Neural progenitor cell (in vitro differentiated cells): Measurements from ENCODE around the gene LONRF2. TPM values are rescaled to one million over a fixed set of nuclear protein-coding genes. Genes with fewer than 3 reads are reported as not detected.

ENCODE experiments used
- DNase-seq: peaks from one replicate; pipeline ENCODE4 v3.0.0-alpha.2; 2016; ENCODE audit warnings: low spot score
- H2AFZ ChIP-seq: fragments of 200-600 bp; sonication (generic); replicated peaks from 2 replicates; pipeline ENCODE4 v1.6.1; 2016; ENCODE audit warnings: antibody characterized with exemption
- H3F3A ChIP-seq: fragments of 200-600 bp; sonication (generic); 2 replicates; pipeline ENCODE4 v1.6.1; 2016; ENCODE audit warnings: antibody characterized with exemption, low read depth
- H3K27ac ChIP-seq: fragments of 200-600 bp; sonication (generic); 2 replicates; pipeline ENCODE4 v1.5.1; 2016; ENCODE audit warnings: mild to moderate bottlenecking
- H3K27me3 ChIP-seq: fragments of 200-600 bp; sonication (generic); 2 replicates; pipeline ENCODE4 v1.6.1; 2016; ENCODE audit warnings: mild to moderate bottlenecking, moderate library complexity
- H3K36me3 ChIP-seq: fragments of 200-600 bp; sonication (generic); 2 replicates; pipeline ENCODE4 v1.5.1; 2016
- H3K4me1 ChIP-seq: fragments of 200-600 bp; sonication (generic); 2 replicates; pipeline ENCODE4 v1.6.1; 2016; ENCODE audit warnings: mixed run types
- H3K4me2 ChIP-seq: fragments of 200-600 bp; sonication (generic); 2 replicates; pipeline ENCODE4 v1.6.1; 2016
- H3K4me3 ChIP-seq: fragments of 200-600 bp; sonication (generic); 2 replicates; pipeline ENCODE4 v1.5.1; 2016
- H3K79me2 ChIP-seq: fragments of 200-600 bp; sonication (generic); 2 replicates; pipeline ENCODE4 v1.6.1; 2016; ENCODE audit warnings: low read depth
- H3K9ac ChIP-seq: fragments of 200-600 bp; sonication (generic); 2 replicates; pipeline ENCODE4 v1.6.1; 2016
- H3K9me3 ChIP-seq: fragments of 200-600 bp; sonication (generic); 2 replicates; pipeline ENCODE4 v1.5.1; 2016; ENCODE audit warnings: low read depth
- H4K20me1 ChIP-seq: fragments of 200-600 bp; sonication (generic); 2 replicates; pipeline ENCODE4 v1.6.1; 2016; ENCODE audit warnings: low read depth
- H3K27ac Mint-ChIP-seq: 3 replicates; pipeline ENCODE4 v1.8.0; 2021; ENCODE audit warnings: mixed read lengths
- H3K27me3 Mint-ChIP-seq: 2 replicates; pipeline ENCODE4 v1.8.0; 2022; ENCODE audit warnings: low read depth, mild to moderate bottlenecking, inconsistent platforms, moderate library complexity, mixed read lengths; ENCODE audit not compliant: insufficient read depth
- H3K36me3 Mint-ChIP-seq: 3 replicates; pipeline ENCODE4 v1.8.0; 2021; ENCODE audit warnings: mixed read lengths
- H3K4me1 Mint-ChIP-seq: 3 replicates; pipeline ENCODE4 v1.8.0; 2021; ENCODE audit warnings: mixed read lengths
- H3K4me3 Mint-ChIP-seq: 3 replicates; pipeline ENCODE4 v1.8.0; 2021; ENCODE audit warnings: mild to moderate bottlenecking, moderate library complexity, mixed read lengths
- H3K9me3 Mint-ChIP-seq: 3 replicates; pipeline ENCODE4 v1.8.0; 2020; ENCODE audit warnings: mixed read lengths
- EZH2 ChIP-seq: fragments of 200-600 bp; sonication (generic); IDR thresholded peaks from 2 replicates; pipeline ENCODE4 v1.6.1; 2017; ENCODE audit warnings: antibody characterized with exemption, mild to moderate bottlenecking, moderate library complexity
- EZH2phosphoT487 ChIP-seq: fragments of 200-600 bp; sonication (generic); IDR thresholded peaks from 2 replicates; pipeline ENCODE4 v1.6.1; 2017; ENCODE audit warnings: antibody characterized with exemption
- total RNA-seq: library from RNA; depleted of rRNA; stranded (reverse); fragments of >200 nt; gene quantifications from 2 replicates; pipeline ENCODE4 v1.2.3, GENCODE V29; 2015; ENCODE audit warnings: low replicate concordance
- TF ChIP-seq, protein P1 (sequence below): fragments of 200-600 bp; sonication (generic); IDR thresholded peaks from 2 replicates; pipeline ENCODE4 v1.5.1; 2017; ENCODE audit warnings: antibody characterized with exemption, mild to moderate bottlenecking

Gene LONRF2
- total RNA-seq, 1 donor from 2014 or later, result 0.37 TPM

DNA sequence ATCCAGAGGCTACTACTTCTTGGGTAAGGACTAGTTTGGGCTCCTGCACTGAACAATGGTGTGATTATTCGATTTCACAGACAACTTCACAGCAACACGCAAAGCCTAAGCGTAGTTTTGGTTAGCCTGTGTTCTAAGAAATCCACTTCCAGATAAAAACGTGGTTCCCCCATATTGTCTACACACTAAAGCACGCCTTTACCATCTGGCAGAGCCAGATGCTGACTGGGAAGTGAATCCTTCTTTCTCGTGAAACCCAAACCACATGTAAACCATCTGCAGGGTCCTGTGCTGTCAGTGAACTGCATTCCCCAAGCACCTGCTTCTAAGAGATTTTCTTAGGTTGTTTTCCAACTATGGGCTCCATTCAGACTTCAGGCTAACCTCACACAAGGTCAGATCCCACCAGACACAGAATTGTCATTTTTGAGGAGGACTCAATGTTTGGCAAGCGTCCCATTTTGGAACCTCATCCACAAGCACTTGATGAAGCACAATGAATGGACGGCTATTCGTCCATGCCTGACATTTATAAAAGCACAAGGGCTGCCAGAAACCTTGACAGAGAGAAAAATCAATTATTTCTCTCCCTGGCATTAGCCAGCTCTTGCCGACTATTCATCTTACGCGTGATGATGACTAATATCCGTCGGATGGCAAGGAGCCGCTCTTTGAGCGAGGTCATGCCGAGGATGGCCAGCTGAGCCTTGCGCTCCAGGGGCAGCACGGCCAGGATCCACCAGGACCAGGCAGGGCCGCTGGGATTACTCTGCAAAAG lies 38.4 kb downstream of the LONRF2 start:
- Mint-ChIP-seq H3K27me3 (no peaks in the 10 kb centered on the region), H3K27ac (no peak overlapping the region), H3K4me3 (no peak overlapping the region), H3K36me3 (peaks cover 11% of the 10 kb centered on the region), H3K4me1 (peaks cover 16% of the 10 kb centered on the region), H3K9me3 (no peaks in the 10 kb centered on the region)
- no peak for DNase-seq
- peaks cover 12% of the 10 kb centered on the region for H3K4me1 ChIP-seq
- H4K20me1 ChIP-seq, result no peaks in the 10 kb centered on the region
- H3F3A ChIP-seq, result no peaks in the 10 kb centered on the region
- no peak overlapping the region for H3K9ac ChIP-seq
- H3K27ac ChIP-seq, result no peak overlapping the region
- no peaks in the 10 kb centered on the region for H3K36me3 ChIP-seq
- no peak for TF ChIP-seq EZH2phosphoT487
- TF ChIP-seq, protein P1, sequence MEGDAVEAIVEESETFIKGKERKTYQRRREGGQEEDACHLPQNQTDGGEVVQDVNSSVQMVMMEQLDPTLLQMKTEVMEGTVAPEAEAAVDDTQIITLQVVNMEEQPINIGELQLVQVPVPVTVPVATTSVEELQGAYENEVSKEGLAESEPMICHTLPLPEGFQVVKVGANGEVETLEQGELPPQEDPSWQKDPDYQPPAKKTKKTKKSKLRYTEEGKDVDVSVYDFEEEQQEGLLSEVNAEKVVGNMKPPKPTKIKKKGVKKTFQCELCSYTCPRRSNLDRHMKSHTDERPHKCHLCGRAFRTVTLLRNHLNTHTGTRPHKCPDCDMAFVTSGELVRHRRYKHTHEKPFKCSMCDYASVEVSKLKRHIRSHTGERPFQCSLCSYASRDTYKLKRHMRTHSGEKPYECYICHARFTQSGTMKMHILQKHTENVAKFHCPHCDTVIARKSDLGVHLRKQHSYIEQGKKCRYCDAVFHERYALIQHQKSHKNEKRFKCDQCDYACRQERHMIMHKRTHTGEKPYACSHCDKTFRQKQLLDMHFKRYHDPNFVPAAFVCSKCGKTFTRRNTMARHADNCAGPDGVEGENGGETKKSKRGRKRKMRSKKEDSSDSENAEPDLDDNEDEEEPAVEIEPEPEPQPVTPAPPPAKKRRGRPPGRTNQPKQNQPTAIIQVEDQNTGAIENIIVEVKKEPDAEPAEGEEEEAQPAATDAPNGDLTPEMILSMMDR, result no peak
- TF ChIP-seq EZH2, result no peak
- H3K4me3 ChIP-seq, result no peak overlapping the region
- H3K9me3 ChIP-seq, result no peaks in the 10 kb centered on the region
- no peak overlapping the region for H2AFZ ChIP-seq
- H3K4me2 ChIP-seq, result no peak overlapping the region
- no peaks in the 10 kb centered on the region for H3K27me3 ChIP-seq
- H3K79me2 ChIP-seq, result no peaks in the 10 kb centered on the region

DNA sequence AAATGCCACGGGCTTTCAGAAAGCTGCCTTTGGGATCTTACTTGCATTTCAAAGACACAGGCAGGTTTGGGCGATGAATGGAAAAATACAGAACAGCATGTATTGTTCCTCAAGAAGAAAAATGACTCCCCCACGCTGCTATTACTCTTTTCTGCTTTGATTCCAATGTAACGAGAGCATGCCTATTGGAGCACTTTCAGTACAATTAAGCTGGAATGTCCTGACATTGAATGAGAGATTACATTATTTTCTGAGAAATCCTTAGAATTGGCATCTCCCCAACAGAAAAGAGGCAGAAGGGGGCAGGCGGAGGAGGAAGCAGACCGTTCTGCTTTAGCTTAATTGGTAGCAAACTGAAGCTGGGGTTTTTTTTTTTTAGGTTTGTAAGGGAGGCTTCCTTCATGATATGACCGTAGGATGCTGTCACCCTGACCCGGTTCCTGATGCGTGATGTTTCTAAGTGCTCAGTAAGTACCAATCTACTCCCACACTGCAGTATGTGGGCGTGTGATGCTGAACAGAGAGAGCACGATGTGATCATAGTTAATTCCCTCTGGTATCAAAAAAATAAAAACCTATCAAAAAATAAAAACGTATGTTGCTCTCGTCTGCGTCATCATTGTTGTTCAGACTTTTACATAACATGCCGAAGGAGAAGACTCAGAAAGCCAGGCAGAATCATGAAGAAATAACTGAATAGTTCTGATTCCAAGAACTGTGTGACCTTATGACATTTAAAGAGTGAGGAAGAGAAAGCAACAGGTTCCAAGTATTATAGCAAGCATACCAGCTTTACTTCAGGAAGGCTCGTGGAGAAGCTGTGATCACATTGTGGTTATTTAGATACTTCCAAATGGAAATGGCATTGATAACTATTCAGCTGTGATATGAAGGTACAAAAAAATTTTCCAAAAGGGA lies 40.5 kb downstream of the LONRF2 start:
- no peak overlapping the region for H3K4me2 ChIP-seq
- Mint-ChIP-seq H3K27me3 (no peaks in the 10 kb centered on the region), H3K36me3 (peaks cover 11% of the 10 kb centered on the region), H3K4me1 (peaks cover 16% of the 10 kb centered on the region), H3K27ac (no peak overlapping the region), H3K9me3 (no peaks in the 10 kb centered on the region), H3K4me3 (no peak overlapping the region)
- no peak overlapping the region for H3K4me3 ChIP-seq
- no peaks in the 10 kb centered on the region for H3K79me2 ChIP-seq
- H3K4me1 ChIP-seq, result peaks cover 12% of the 10 kb centered on the region
- H3K27me3 ChIP-seq, result no peaks in the 10 kb centered on the region
- no peaks in the 10 kb centered on the region for H3K36me3 ChIP-seq
- TF ChIP-seq, protein P1, result no peak
- TF ChIP-seq EZH2phosphoT487 (no peak), EZH2 (no peak)
- no peaks in the 10 kb centered on the region for H3F3A ChIP-seq
- H3K27ac ChIP-seq, result no peak overlapping the region
- no peaks in the 10 kb centered on the region for H4K20me1 ChIP-seq
- H3K9me3 ChIP-seq, result no peaks in the 10 kb centered on the region
- peak; percentile 6 for DNase-seq
- H2AFZ ChIP-seq, result peak overlapping the region; percentile 10
- no peak overlapping the region for H3K9ac ChIP-seq

DNA sequence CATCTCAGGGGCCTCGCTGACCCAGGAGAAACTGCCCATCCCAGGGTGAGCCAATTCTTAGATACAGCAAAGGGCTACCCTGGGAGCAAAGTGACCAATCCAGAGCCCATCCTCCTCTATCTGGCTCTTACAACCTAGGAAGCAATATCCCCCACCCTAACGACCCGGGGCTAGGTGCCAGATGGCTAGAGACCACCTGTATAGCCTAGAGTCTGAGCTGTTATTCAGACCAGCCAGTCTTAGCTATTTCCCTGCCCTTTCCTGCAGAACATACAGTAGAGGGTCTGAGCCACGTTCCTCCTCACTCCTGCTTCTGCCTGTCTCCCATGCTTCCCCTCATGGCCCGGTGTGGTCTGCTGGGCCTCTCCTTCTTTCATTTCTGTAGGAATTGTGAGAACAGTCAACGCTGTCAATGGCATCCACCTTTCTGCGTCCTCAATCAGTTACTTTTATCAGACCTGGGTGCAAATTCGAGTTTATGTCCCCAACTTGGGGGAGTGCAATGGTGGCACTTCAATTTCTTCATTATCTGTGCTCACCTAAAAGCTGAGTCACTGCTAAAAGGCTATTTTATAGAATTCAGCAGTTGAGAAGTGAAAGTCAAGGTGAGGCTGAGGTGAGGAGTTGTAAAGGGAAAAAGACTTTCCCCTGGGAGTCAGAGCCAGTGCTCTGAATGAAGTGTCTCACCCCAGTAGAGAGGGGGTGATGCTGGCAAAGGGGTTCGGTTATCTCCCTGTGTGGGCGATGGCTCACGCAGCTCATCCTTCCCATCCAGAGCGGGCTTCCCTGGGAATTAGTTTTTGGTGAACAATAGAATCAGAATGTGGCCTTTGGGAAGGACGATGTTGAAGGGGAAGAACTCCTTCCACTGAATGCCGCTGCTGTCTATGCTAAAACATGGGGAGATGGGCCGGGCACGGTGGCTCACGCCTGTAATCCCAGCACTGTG lies 42.4 kb downstream of the LONRF2 start:
- peaks cover 16% of the 10 kb centered on the region for H3K4me1 Mint-ChIP-seq
- Histone ChIP-seq H3K79me2 (no peaks in the 10 kb centered on the region), H4K20me1 (no peaks in the 10 kb centered on the region), H3K27me3 (no peaks in the 10 kb centered on the region), H3K36me3 (no peaks in the 10 kb centered on the region), H3K9me3 (no peaks in the 10 kb centered on the region), H3F3A (no peaks in the 10 kb centered on the region), H2AFZ (no peak overlapping the region), H3K4me1 (peaks cover 12% of the 10 kb centered on the region), H3K4me2 (no peak overlapping the region), H3K27ac (no peak overlapping the region), H3K9ac (no peak overlapping the region), H3K4me3 (no peak overlapping the region)
- H3K4me3 Mint-ChIP-seq, result no peak overlapping the region
- H3K36me3 Mint-ChIP-seq, result peaks cover 5% of the 10 kb centered on the region
- no peaks in the 10 kb centered on the region for H3K9me3 Mint-ChIP-seq
- no peak for DNase-seq
- H3K27ac Mint-ChIP-seq, result no peak overlapping the region
- TF ChIP-seq EZH2phosphoT487 (no peak), EZH2 (no peak)
- TF ChIP-seq, protein P1, result no peak
- no peaks in the 10 kb centered on the region for H3K27me3 Mint-ChIP-seq
